Ishikawa (cell line): ENCODE results near the gene SCGB1D1.

ENCODE experiments used
- CEBPB ChIP-seq: IDR thresholded peaks from 2 replicates; pipeline ENCODE4 v1.6.1; 2012
- CREB1 ChIP-seq: IDR thresholded peaks from 2 replicates; pipeline ENCODE4 v1.6.1; 2012; ENCODE audit warnings: low read depth
- EGR1 ChIP-seq: IDR thresholded peaks from 2 replicates; pipeline ENCODE4 v1.6.1; 2012
- EP300 ChIP-seq: IDR thresholded peaks from 2 replicates; pipeline ENCODE4 v1.6.1; 2012; ENCODE audit warnings: borderline replicate concordance
- FOXM1 ChIP-seq: IDR thresholded peaks from 2 replicates; pipeline ENCODE4 v1.6.1; 2012; ENCODE audit warnings: low read depth, borderline replicate concordance
- NFIC ChIP-seq: IDR thresholded peaks from 2 replicates; pipeline ENCODE4 v1.6.1; 2012
- RAD21 ChIP-seq: IDR thresholded peaks from 2 replicates; pipeline ENCODE4 v1.6.1; 2012; ENCODE audit warnings: low read depth
- TAF1 ChIP-seq: IDR thresholded peaks from 2 replicates; pipeline ENCODE4 v1.6.1; 2012; ENCODE audit warnings: low read depth, mild to moderate bottlenecking
- TCF12 ChIP-seq: IDR thresholded peaks from 2 replicates; pipeline ENCODE4 v1.6.1; 2012; ENCODE audit warnings: low read depth
- TEAD4 ChIP-seq: IDR thresholded peaks from 2 replicates; pipeline ENCODE4 v1.6.1; 2012
- YY1 ChIP-seq: IDR thresholded peaks from 2 replicates; pipeline ENCODE4 v1.6.1; 2012; ENCODE audit warnings: low read depth
- ZBTB7A ChIP-seq: IDR thresholded peaks from 2 replicates; pipeline ENCODE4 v1.6.1; 2012; ENCODE audit warnings: low read depth
- TF ChIP-seq, protein P1 (sequence below): IDR thresholded peaks from 2 replicates; pipeline ENCODE4 v1.6.1; 2012
- TF ChIP-seq, protein P2 (sequence below): IDR thresholded peaks from 2 replicates; pipeline ENCODE4 v1.6.1; 2012; ENCODE audit warnings: low read depth, mild to moderate bottlenecking
- TF ChIP-seq, protein P3 (sequence below): IDR thresholded peaks from 2 replicates; pipeline ENCODE4 v1.6.1; 2012

Gene SCGB1D1

DNA sequence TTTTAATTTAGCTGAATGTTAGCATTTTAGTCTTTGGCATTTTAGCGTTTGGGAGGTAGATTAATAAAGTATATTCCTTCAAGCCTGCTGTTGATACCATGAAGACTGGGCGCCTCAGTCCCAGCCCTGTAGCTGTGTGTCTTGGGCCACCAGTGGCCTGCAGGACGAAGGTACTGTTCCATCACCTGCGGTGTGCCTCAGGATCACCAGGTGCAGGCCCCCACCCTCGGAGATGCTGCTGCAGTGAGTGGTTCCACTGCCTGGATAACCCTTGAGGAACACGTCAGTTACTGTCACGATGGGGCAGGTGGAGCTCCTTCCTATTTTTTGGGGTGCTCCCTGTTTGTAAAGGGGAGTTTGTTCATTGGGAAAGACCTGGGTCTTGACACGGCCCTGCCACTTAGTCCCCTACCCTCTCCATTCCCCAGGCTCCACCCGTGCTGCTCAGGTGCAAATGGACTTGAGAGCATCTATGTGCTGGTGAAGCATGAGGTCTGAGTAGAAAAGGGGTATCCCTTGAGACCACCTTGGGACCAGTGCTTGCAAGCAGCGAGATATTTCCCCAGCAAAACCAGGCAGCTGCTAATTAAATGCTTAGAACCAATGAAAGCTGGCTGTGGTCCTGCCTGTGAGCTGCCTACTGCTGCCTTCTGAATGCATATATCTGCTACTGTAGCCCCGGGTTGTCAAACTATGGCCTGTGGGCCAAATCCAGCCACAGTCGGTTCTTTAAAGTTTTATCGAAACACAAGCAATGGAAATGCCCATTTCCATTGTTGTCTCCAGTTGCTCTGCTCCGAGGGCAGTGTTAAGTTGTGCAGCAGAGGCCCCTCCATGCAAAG is 37.5 kb upstream of the SCGB1D1 start:
- TF ChIP-seq, protein P1, sequence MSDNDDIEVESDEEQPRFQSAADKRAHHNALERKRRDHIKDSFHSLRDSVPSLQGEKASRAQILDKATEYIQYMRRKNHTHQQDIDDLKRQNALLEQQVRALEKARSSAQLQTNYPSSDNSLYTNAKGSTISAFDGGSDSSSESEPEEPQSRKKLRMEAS = no peak
- TF ChIP-seq FOXM1 (no peak), CEBPB (no peak), RAD21 (no peak), YY1 (no peak), TCF12 (no peak), ZBTB7A (no peak), CREB1 (no peak), EGR1 (no peak), TAF1 (no peak), NFIC (no peak), EP300 (no peak)
- TF ChIP-seq, protein P2, sequence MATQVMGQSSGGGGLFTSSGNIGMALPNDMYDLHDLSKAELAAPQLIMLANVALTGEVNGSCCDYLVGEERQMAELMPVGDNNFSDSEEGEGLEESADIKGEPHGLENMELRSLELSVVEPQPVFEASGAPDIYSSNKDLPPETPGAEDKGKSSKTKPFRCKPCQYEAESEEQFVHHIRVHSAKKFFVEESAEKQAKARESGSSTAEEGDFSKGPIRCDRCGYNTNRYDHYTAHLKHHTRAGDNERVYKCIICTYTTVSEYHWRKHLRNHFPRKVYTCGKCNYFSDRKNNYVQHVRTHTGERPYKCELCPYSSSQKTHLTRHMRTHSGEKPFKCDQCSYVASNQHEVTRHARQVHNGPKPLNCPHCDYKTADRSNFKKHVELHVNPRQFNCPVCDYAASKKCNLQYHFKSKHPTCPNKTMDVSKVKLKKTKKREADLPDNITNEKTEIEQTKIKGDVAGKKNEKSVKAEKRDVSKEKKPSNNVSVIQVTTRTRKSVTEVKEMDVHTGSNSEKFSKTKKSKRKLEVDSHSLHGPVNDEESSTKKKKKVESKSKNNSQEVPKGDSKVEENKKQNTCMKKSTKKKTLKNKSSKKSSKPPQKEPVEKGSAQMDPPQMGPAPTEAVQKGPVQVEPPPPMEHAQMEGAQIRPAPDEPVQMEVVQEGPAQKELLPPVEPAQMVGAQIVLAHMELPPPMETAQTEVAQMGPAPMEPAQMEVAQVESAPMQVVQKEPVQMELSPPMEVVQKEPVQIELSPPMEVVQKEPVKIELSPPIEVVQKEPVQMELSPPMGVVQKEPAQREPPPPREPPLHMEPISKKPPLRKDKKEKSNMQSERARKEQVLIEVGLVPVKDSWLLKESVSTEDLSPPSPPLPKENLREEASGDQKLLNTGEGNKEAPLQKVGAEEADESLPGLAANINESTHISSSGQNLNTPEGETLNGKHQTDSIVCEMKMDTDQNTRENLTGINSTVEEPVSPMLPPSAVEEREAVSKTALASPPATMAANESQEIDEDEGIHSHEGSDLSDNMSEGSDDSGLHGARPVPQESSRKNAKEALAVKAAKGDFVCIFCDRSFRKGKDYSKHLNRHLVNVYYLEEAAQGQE = no peak

DNA sequence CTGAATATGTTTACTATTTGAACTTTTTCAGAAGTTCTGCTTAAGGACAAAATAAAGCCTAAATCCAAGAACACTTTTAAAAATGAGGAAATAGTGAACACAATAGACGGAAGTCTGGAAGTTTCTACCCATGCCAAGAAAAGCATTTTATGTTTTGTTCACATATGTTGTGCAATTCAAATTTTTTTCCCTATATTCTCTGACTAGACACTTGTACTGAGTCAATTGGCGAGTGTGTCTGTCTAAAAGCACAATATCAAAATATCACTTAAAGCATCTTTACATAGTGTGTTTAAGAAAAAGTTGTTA is 37.0 kb upstream of the SCGB1D1 start:
- TF ChIP-seq, protein P1 = no peak
- TF ChIP-seq EP300 (no peak), RAD21 (no peak), CREB1 (no peak), FOXM1 (no peak), TAF1 (no peak), YY1 (no peak), NFIC (no peak)

DNA sequence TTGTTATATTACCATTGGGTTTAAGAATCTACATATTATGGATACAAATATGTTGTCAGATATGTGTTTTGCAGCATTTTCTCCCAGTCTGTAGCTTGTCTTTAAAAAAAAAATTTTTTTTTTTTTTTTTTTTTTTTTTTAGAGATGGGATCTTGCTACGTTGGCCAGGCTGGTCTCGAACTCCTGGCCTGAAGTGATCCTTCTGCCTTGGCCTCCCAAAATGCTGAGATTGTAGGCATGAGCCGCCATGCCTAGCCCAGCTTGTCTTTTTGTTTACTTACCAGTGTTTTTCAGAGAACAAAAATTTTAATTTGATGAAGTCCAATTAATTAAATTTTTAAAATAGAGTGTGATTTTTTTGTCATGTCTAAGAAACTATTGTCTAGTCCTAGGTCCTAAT is 36.4 kb upstream of the SCGB1D1 start:
- TF ChIP-seq TEAD4 (no peak), TAF1 (no peak), CEBPB (no peak), EGR1 (no peak), YY1 (no peak), EP300 (no peak), ZBTB7A (no peak), CREB1 (no peak), NFIC (no peak), RAD21 (no peak), FOXM1 (no peak), TCF12 (no peak)
- TF ChIP-seq, protein P3, sequence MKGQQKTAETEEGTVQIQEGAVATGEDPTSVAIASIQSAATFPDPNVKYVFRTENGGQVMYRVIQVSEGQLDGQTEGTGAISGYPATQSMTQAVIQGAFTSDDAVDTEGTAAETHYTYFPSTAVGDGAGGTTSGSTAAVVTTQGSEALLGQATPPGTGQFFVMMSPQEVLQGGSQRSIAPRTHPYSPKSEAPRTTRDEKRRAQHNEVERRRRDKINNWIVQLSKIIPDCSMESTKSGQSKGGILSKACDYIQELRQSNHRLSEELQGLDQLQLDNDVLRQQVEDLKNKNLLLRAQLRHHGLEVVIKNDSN = no peak
- TF ChIP-seq, protein P1 = no peak
- TF ChIP-seq, protein P2 = no peak

DNA sequence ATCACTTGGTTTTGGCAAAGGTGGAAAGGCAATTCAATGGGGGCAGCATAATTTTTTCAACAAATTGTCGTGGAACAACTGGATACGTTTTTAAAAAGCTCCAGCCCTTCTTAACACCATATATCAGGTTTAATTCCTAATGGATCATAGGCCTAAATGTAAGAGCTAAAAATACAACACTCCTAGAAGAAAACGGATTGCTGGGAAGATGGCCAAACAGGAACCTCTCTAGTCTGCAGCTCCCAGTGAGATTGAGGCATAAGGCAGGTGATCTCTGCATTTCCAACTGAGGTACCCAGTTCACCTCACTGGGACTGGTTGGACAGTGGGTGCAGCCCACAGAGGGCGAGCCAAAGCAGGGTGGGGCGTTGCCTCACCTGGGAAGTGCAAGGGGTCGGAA is 32.4 kb upstream of the SCGB1D1 start:
- no peak for TF ChIP-seq CEBPB
- no peak for TF ChIP-seq FOXM1
- TF ChIP-seq, protein P2 = no peak
- no peak for TF ChIP-seq TEAD4
- TF ChIP-seq YY1 = no peak
- no peak for TF ChIP-seq EGR1
- no peak for TF ChIP-seq EP300
- no peak for TF ChIP-seq TAF1
- no peak for TF ChIP-seq NFIC
- no peak for TF ChIP-seq ZBTB7A
- TF ChIP-seq, protein P1 = no peak
- TF ChIP-seq, protein P3 = no peak
- no peak for TF ChIP-seq CREB1
- TF ChIP-seq TCF12 = no peak
- no peak for TF ChIP-seq RAD21
